GM19452 (cell line): Measurements from ENCODE around the gene UCN2.
A peak's percentile ranks its signal among the peaks of the same experiment; 100 is the strongest.
"Not testable (repeated sequence)": the region's sequence is repeated elsewhere in the genome, so short reads cannot be mapped to it uniquely, and the experiment has no call there.

ENCODE experiments used
- ATAC-seq: cut with Tn5 transposase; IDR thresholded peaks from one replicate; pipeline ENCODE4 v1.9.1; 2021; ENCODE audit not compliant: unreplicated experiment

UCN2 gene

GRCh38 chr3:48564022-48564421 lies 441 bp upstream of the UCN2 start:
- no peak for ATAC-seq

GRCh38 chr3:48562367-48563095 lies 1.1 kb downstream of the UCN2 start:
- no peak for ATAC-seq

- no peak for ATAC-seq
These were observed 2.4 kb downstream of the UCN2 start for GRCh38 chr3:48561045-48561736.

GRCh38 chr3:48560648-48561018 lies 2.9 kb downstream of the UCN2 start:
- ATAC-seq, result no peak

- ATAC-seq, result no peak
These were observed 5.0 kb downstream of the UCN2 start for GRCh38 chr3:48558493-48559134.

- peak; percentile 79 for ATAC-seq
These were observed 6.6 kb downstream of the UCN2 start, which contains the start of gene PFKFB4 for GRCh38 chr3:48556796-48557626. PFKFB4 (minus strand) TSS chr3:48556803; CDS start chr3:48556777, 26 bp downstream.

GRCh38 chr3:48555949-48556795 lies 7.4 kb downstream of the UCN2 start:
- ATAC-seq, result no peak

- no peak for ATAC-seq
These were observed 8.2 kb downstream of the UCN2 start for GRCh38 chr3:48555231-48555948.

GRCh38 chr3:48553886-48554845 lies 9.4 kb downstream of the UCN2 start:
- no peak for ATAC-seq

GRCh38 chr3:48553361-48553760 lies 10.2 kb downstream of the UCN2 start:
- no peak for ATAC-seq

- ATAC-seq, result no peak
These were observed 11.2 kb downstream of the UCN2 start for GRCh38 chr3:48552111-48552951.

GRCh38 chr3:48551651-48552050 lies 11.9 kb downstream of the UCN2 start:
- not testable (repeated sequence) for ATAC-seq

GRCh38 chr3:48548729-48549705 lies 14.6 kb downstream of the UCN2 start:
- no peak for ATAC-seq

GRCh38 chr3:48548126-48548525 lies 15.5 kb downstream of the UCN2 start:
- ATAC-seq, result no peak

- no peak for ATAC-seq
These were observed 17.3 kb downstream of the UCN2 start for GRCh38 chr3:48546203-48546829.

GRCh38 chr3:48544141-48544540 lies 19.4 kb downstream of the UCN2 start:
- no peak for ATAC-seq
